ENCODE data around the gene GIMAP7. TPM values are rescaled to one million over a fixed set of nuclear protein-coding genes. Genes with fewer than 3 reads are reported as not detected.

GIMAP7 gene
- polyA plus RNA-seq, 2 donors: 8.0 to 10.1 TPM

- no peaks in the 10 kb centered on the region for H3K4me1 ChIP-seq (ENCODE audit: control insufficient read depth in 2 of 2, insufficient read depth in 2 of 2, low read length in 1 of 2)
- 39 to 46% methylated on average over 2 of the region's 2 CpGs for WGBS, 2 donors
- no peaks in the 10 kb centered on the region for H3K36me3 ChIP-seq (ENCODE audit: control insufficient read depth in 2 of 2, insufficient read depth in 2 of 2, low read length in 1 of 2)
- no peaks in the 10 kb centered on the region for H3K9me3 ChIP-seq (ENCODE audit: control insufficient read depth in 2 of 2, insufficient read depth in 1 of 2, low read depth in 1 of 2, low read length in 1 of 2)
- H3K27ac ChIP-seq (ENCODE audit: low read depth in 2 of 2, low read length in 1 of 2): no peak overlapping the region
- no peaks in the 10 kb centered on the region for H3K27me3 ChIP-seq (ENCODE audit: control insufficient read depth in 1 of 2, insufficient read depth in 2 of 2, low read length in 2 of 2)
- no peak overlapping the region for H3K4me3 ChIP-seq (ENCODE audit: low read depth in 1 of 2, low read length in 2 of 2)
Measured at GRCh38 chr7:150524018-150524417, 9.3 kb downstream of the GIMAP7 start.

GRCh38 chr7:150531704-150532103 is 17.0 kb downstream of the GIMAP7 start:
- H3K4me1 ChIP-seq (ENCODE audit: control insufficient read depth in 2 of 2, insufficient read depth in 2 of 2, low read length in 1 of 2): no peaks in the 10 kb centered on the region
- H3K36me3 ChIP-seq (ENCODE audit: control insufficient read depth in 2 of 2, insufficient read depth in 2 of 2, low read length in 1 of 2): no peaks in the 10 kb centered on the region
- peaks cover 0 to 2% of the 10 kb centered on the region in 2 donors for H3K9me3 ChIP-seq (ENCODE audit: control insufficient read depth in 2 of 2, insufficient read depth in 1 of 2, low read depth in 1 of 2, low read length in 1 of 2)
- H3K27ac ChIP-seq (ENCODE audit: low read depth in 2 of 2, low read length in 1 of 2): no peak overlapping the region
- H3K27me3 ChIP-seq (ENCODE audit: control insufficient read depth in 1 of 2, insufficient read depth in 2 of 2, low read length in 2 of 2): no peaks in the 10 kb centered on the region
- 87 to 90% methylated on average over 1 of the region's 1 CpG for WGBS, 2 donors
- H3K4me3 ChIP-seq (ENCODE audit: low read depth in 1 of 2, low read length in 2 of 2): no peak overlapping the region

GRCh38 chr7:150538259-150538658 is 23.6 kb downstream of the GIMAP7 start:
- H3K4me1 ChIP-seq (ENCODE audit: control insufficient read depth in 2 of 2, insufficient read depth in 2 of 2, low read length in 1 of 2): no peaks in the 10 kb centered on the region
- H3K27ac ChIP-seq (ENCODE audit: low read depth in 2 of 2, low read length in 1 of 2): no peak overlapping the region
- 96% methylated on average over 2 of the region's 2 CpGs for WGBS, 2 donors
- H3K4me3 ChIP-seq (ENCODE audit: low read depth in 1 of 2, low read length in 2 of 2): no peak overlapping the region
- peaks cover 0 to 2% of the 10 kb centered on the region in 2 donors for H3K9me3 ChIP-seq (ENCODE audit: control insufficient read depth in 2 of 2, insufficient read depth in 1 of 2, low read depth in 1 of 2, low read length in 1 of 2)
- no peaks in the 10 kb centered on the region for H3K27me3 ChIP-seq (ENCODE audit: control insufficient read depth in 1 of 2, insufficient read depth in 2 of 2, low read length in 2 of 2)
- H3K36me3 ChIP-seq (ENCODE audit: control insufficient read depth in 2 of 2, insufficient read depth in 2 of 2, low read length in 1 of 2): no peaks in the 10 kb centered on the region

- Histone ChIP-seq H3K4me3 (ENCODE audit: low read depth in 1 of 2, low read length in 2 of 2) (no peak overlapping the region), H3K27ac (ENCODE audit: low read depth in 2 of 2, low read length in 1 of 2) (no peak overlapping the region), H3K9me3 (ENCODE audit: control insufficient read depth in 2 of 2, insufficient read depth in 1 of 2, low read depth in 1 of 2, low read length in 1 of 2) (peaks cover 3 to 7% of the 10 kb centered on the region in 2 donors), H3K4me1 (ENCODE audit: control insufficient read depth in 2 of 2, insufficient read depth in 2 of 2, low read length in 1 of 2) (no peaks in the 10 kb centered on the region), H3K27me3 (ENCODE audit: control insufficient read depth in 1 of 2, insufficient read depth in 2 of 2, low read length in 2 of 2) (no peaks in the 10 kb centered on the region), H3K36me3 (ENCODE audit: control insufficient read depth in 2 of 2, insufficient read depth in 2 of 2, low read length in 1 of 2) (no peaks in the 10 kb centered on the region)
Measured at GRCh38 chr7:150553163-150553562, 38.5 kb downstream of the GIMAP7 start.

GRCh38 chr7:150556521-150557138 is 42.0 kb downstream of the GIMAP7 start:
- no peaks in the 10 kb centered on the region for H3K36me3 ChIP-seq (ENCODE audit: control insufficient read depth in 2 of 2, insufficient read depth in 2 of 2, low read length in 1 of 2)
- 36 to 45% methylated on average over 4 of the region's 4 CpGs for WGBS, 2 donors
- peaks cover 0 to 5% of the 10 kb centered on the region in 2 donors for H3K9me3 ChIP-seq (ENCODE audit: control insufficient read depth in 2 of 2, insufficient read depth in 1 of 2, low read depth in 1 of 2, low read length in 1 of 2)
- H3K27me3 ChIP-seq (ENCODE audit: control insufficient read depth in 1 of 2, insufficient read depth in 2 of 2, low read length in 2 of 2): no peaks in the 10 kb centered on the region
- no peak overlapping the region for H3K27ac ChIP-seq (ENCODE audit: low read depth in 2 of 2, low read length in 1 of 2)
- H3K4me1 ChIP-seq (ENCODE audit: control insufficient read depth in 2 of 2, insufficient read depth in 2 of 2, low read length in 1 of 2): no peaks in the 10 kb centered on the region
- H3K4me3 ChIP-seq (ENCODE audit: low read depth in 1 of 2, low read length in 2 of 2): no peak overlapping the region

GRCh38 chr7:150560486-150560885 is 45.8 kb downstream of the GIMAP7 start:
- 12 to 70% methylated on average over 1 of the region's 1 CpG for WGBS, 2 donors
- H3K9me3 ChIP-seq (ENCODE audit: control insufficient read depth in 2 of 2, insufficient read depth in 1 of 2, low read depth in 1 of 2, low read length in 1 of 2): peaks cover 0 to 5% of the 10 kb centered on the region in 2 donors
- no peaks in the 10 kb centered on the region for H3K36me3 ChIP-seq (ENCODE audit: control insufficient read depth in 2 of 2, insufficient read depth in 2 of 2, low read length in 1 of 2)
- H3K27ac ChIP-seq (ENCODE audit: low read depth in 2 of 2, low read length in 1 of 2): no peak overlapping the region
- no peaks in the 10 kb centered on the region for H3K4me1 ChIP-seq (ENCODE audit: control insufficient read depth in 2 of 2, insufficient read depth in 2 of 2, low read length in 1 of 2)
- H3K4me3 ChIP-seq (ENCODE audit: low read depth in 1 of 2, low read length in 2 of 2): no peak overlapping the region
- no peaks in the 10 kb centered on the region for H3K27me3 ChIP-seq (ENCODE audit: control insufficient read depth in 1 of 2, insufficient read depth in 2 of 2, low read length in 2 of 2)

GRCh38 chr7:150562919-150563318 is 48.2 kb downstream of the GIMAP7 start:
- Histone ChIP-seq H3K36me3 (ENCODE audit: control insufficient read depth in 2 of 2, insufficient read depth in 2 of 2, low read length in 1 of 2) (no peaks in the 10 kb centered on the region), H3K9me3 (ENCODE audit: control insufficient read depth in 2 of 2, insufficient read depth in 1 of 2, low read depth in 1 of 2, low read length in 1 of 2) (peaks cover 0 to 5% of the 10 kb centered on the region in 2 donors), H3K4me3 (ENCODE audit: low read depth in 1 of 2, low read length in 2 of 2) (no peak overlapping the region), H3K4me1 (ENCODE audit: control insufficient read depth in 2 of 2, insufficient read depth in 2 of 2, low read length in 1 of 2) (no peaks in the 10 kb centered on the region), H3K27ac (ENCODE audit: low read depth in 2 of 2, low read length in 1 of 2) (no peak overlapping the region), H3K27me3 (ENCODE audit: control insufficient read depth in 1 of 2, insufficient read depth in 2 of 2, low read length in 2 of 2) (no peaks in the 10 kb centered on the region)
- 44 to 70% methylated on average over 2 of the region's 2 CpGs for WGBS, 2 donors

GRCh38 chr7:150564006-150564405 is 49.3 kb downstream of the GIMAP7 start:
- H3K27ac ChIP-seq (ENCODE audit: low read depth in 2 of 2, low read length in 1 of 2): no peak overlapping the region
- no peak overlapping the region for H3K4me3 ChIP-seq (ENCODE audit: low read depth in 1 of 2, low read length in 2 of 2)
- no peaks in the 10 kb centered on the region for H3K36me3 ChIP-seq (ENCODE audit: control insufficient read depth in 2 of 2, insufficient read depth in 2 of 2, low read length in 1 of 2)
- 43 to 49% methylated on average over 5 of the region's 5 CpGs for WGBS, 2 donors
- H3K27me3 ChIP-seq (ENCODE audit: control insufficient read depth in 1 of 2, insufficient read depth in 2 of 2, low read length in 2 of 2): no peaks in the 10 kb centered on the region
- peaks cover 0 to 5% of the 10 kb centered on the region in 2 donors for H3K9me3 ChIP-seq (ENCODE audit: control insufficient read depth in 2 of 2, insufficient read depth in 1 of 2, low read depth in 1 of 2, low read length in 1 of 2)
- no peaks in the 10 kb centered on the region for H3K4me1 ChIP-seq (ENCODE audit: control insufficient read depth in 2 of 2, insufficient read depth in 2 of 2, low read length in 1 of 2)

- Histone ChIP-seq H3K9me3 (ENCODE audit: control insufficient read depth in 2 of 2, insufficient read depth in 1 of 2, low read depth in 1 of 2, low read length in 1 of 2) (peaks cover 0 to 5% of the 10 kb centered on the region in 2 donors), H3K36me3 (ENCODE audit: control insufficient read depth in 2 of 2, insufficient read depth in 2 of 2, low read length in 1 of 2) (no peaks in the 10 kb centered on the region), H3K27ac (ENCODE audit: low read depth in 2 of 2, low read length in 1 of 2) (no peak overlapping the region), H3K4me3 (ENCODE audit: low read depth in 1 of 2, low read length in 2 of 2) (no peak overlapping the region), H3K4me1 (ENCODE audit: control insufficient read depth in 2 of 2, insufficient read depth in 2 of 2, low read length in 1 of 2) (no peaks in the 10 kb centered on the region), H3K27me3 (ENCODE audit: control insufficient read depth in 1 of 2, insufficient read depth in 2 of 2, low read length in 2 of 2) (no peaks in the 10 kb centered on the region)
- WGBS, 2 donors: 47 to 69% methylated on average over 3 of the region's 3 CpGs
Measured at GRCh38 chr7:150564566-150564965, 49.9 kb downstream of the GIMAP7 start.

- peaks cover 0 to 5% of the 10 kb centered on the region in 2 donors for H3K9me3 ChIP-seq (ENCODE audit: control insufficient read depth in 2 of 2, insufficient read depth in 1 of 2, low read depth in 1 of 2, low read length in 1 of 2)
- H3K4me3 ChIP-seq (ENCODE audit: low read depth in 1 of 2, low read length in 2 of 2): no peak overlapping the region
- no peaks in the 10 kb centered on the region for H3K36me3 ChIP-seq (ENCODE audit: control insufficient read depth in 2 of 2, insufficient read depth in 2 of 2, low read length in 1 of 2)
- no peak overlapping the region for H3K27ac ChIP-seq (ENCODE audit: low read depth in 2 of 2, low read length in 1 of 2)
- no peaks in the 10 kb centered on the region for H3K4me1 ChIP-seq (ENCODE audit: control insufficient read depth in 2 of 2, insufficient read depth in 2 of 2, low read length in 1 of 2)
- WGBS, 2 donors: 82 to 84% methylated on average over 7 of the region's 7 CpGs
- no peaks in the 10 kb centered on the region for H3K27me3 ChIP-seq (ENCODE audit: control insufficient read depth in 1 of 2, insufficient read depth in 2 of 2, low read length in 2 of 2)
Measured at GRCh38 chr7:150565239-150565638, 50.6 kb downstream of the GIMAP7 start.
